ENCODE measurements around the gene HOXB8.

DNA sequence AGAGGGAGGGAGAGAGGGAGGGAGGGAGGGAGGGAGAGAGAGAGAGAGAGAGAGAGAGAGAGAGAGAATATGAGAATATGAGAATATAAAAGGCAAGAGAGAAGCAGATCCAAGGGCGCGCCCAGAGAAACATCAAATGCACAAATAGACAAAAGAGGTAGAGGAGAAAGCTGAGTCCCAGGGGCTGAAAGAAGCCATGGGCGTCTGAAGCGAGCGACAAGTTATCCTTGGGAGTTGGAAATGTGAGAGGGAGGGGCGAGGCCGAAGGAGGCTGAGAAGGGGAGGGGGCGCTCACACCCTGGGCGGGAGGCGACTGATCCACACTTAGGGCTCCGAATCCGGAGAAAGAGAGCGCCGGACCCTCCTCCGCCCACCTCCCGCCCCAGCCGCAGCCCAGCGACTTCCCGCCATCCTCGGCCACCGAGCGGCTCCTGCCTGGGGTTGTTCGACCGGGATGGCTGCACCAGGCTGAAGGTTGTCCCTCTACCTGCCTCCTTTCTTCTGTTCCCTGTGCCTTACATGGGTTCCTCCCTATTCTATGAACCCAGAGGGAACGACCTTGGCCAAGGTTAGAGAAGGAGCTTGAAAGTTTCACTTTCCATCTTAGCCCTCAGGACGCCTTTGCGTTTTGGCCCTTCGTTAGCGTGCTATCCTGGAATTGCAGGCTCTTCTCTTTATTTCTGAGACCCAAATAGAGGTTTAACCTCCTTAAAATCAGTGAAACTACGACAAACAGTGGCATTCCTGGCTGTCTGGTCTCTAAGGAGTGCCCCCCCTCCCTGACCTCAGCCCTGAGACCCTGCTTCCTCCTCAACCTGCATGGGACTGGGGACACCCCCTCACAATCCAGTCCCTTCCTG lies 32.2 kb upstream of the HOXB8 start:
- TF ChIP-seq POLR2AphosphoS5 (IDR thresholded peaks at IDR 0.05; ENCODE audit: borderline replicate concordance, low read depth, low read length) (no peak), EZH2 (IDR thresholded peaks at IDR 0.05) (no peak)
